ENCODE data around the gene APBA1.

DNA sequence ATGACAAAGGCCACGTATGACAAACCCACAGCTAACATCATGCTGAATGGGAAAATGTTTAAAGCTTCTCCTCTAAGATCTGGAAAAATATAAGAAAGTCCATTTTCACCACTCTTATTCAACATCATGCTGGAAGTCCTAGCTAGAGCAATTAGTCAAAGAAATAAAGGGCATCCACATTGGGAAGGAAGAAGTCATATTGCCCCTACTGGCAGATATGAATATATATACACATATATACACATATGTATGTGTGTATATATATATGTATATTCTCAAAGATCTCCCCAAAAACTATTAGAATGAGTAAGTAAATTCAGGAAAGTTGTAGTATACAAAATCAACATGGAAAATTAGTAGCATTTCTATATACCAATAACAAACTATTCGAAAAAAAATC lies 17.1 kb downstream of the APBA1 start:
- no peak for TF ChIP-seq EZH2 (IDR thresholded peaks at IDR 0.05; ENCODE audit: borderline replicate concordance, insufficient read depth, low read depth, low read length, poor library complexity, severe bottlenecking)
- TF ChIP-seq, protein P1, sequence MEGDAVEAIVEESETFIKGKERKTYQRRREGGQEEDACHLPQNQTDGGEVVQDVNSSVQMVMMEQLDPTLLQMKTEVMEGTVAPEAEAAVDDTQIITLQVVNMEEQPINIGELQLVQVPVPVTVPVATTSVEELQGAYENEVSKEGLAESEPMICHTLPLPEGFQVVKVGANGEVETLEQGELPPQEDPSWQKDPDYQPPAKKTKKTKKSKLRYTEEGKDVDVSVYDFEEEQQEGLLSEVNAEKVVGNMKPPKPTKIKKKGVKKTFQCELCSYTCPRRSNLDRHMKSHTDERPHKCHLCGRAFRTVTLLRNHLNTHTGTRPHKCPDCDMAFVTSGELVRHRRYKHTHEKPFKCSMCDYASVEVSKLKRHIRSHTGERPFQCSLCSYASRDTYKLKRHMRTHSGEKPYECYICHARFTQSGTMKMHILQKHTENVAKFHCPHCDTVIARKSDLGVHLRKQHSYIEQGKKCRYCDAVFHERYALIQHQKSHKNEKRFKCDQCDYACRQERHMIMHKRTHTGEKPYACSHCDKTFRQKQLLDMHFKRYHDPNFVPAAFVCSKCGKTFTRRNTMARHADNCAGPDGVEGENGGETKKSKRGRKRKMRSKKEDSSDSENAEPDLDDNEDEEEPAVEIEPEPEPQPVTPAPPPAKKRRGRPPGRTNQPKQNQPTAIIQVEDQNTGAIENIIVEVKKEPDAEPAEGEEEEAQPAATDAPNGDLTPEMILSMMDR (IDR thresholded peaks at IDR 0.05) = no peak

Measured in B cell (primary cell).